Mesenchymal stem cell (in vitro differentiated cells and primary cell): Measurements from ENCODE around the gene ZSCAN16. TPM values are rescaled to one million over a fixed set of nuclear protein-coding genes. Genes with fewer than 3 reads are reported as not detected.
"Not testable (repeated sequence)": the region's sequence is repeated elsewhere in the genome, so short reads cannot be mapped to it uniquely, and the experiment has no call there.

Experiments
- DNase-seq: peaks from one replicate; pipeline ENCODE4 v3.0.0-alpha.2; 2013
- H2AFZ ChIP-seq: one replicate; pipeline ENCODE4 v1.6.1; 2013; ENCODE audit warnings: low read depth, mild to moderate bottlenecking, control low read depth, inconsistent platforms, low read length, moderate library complexity
- H2AK5ac ChIP-seq: 2 replicates; pipeline ENCODE4 v1.6.1; 2013; ENCODE audit warnings: low read length, moderate library complexity, mild to moderate bottlenecking, inconsistent platforms; ENCODE audit not compliant: severe bottlenecking
- H2BK120ac ChIP-seq: one replicate; pipeline ENCODE4 v1.6.1; 2013; ENCODE audit warnings: low read depth, mild to moderate bottlenecking, inconsistent platforms, low read length, moderate library complexity
- H2BK12ac ChIP-seq, 2 experiments: one replicate each; pipeline ENCODE4 v1.6.1; 2013; ENCODE audit warnings: inconsistent platforms in 2 of 2, low read length in 2 of 2, mild to moderate bottlenecking in 2 of 2, moderate library complexity in 2 of 2, control low read depth in 1 of 2
- H2BK15ac ChIP-seq: one replicate; pipeline ENCODE4 v1.6.1; 2013; ENCODE audit warnings: mild to moderate bottlenecking, low read depth, inconsistent platforms; ENCODE audit not compliant: poor library complexity, severe bottlenecking
- H2BK5ac ChIP-seq: 2 replicates; pipeline ENCODE4 v1.6.1; 2013; ENCODE audit warnings: low read depth, mild to moderate bottlenecking, low read length, control low read depth, inconsistent platforms; ENCODE audit not compliant: poor library complexity, severe bottlenecking
- H3K14ac ChIP-seq, 2 experiments: one replicate each; pipeline ENCODE4 v1.6.1; 2013; ENCODE audit warnings: inconsistent platforms in 2 of 2, low read length in 2 of 2, control low read depth in 1 of 2, mild to moderate bottlenecking in 1 of 2, moderate library complexity in 1 of 2
- H3K18ac ChIP-seq, 2 experiments: one replicate each; pipeline ENCODE4 v1.6.1; 2013; ENCODE audit warnings: inconsistent platforms in 2 of 2, low read length in 2 of 2, control low read depth in 1 of 2, low read depth in 1 of 2, mild to moderate bottlenecking in 1 of 2
- H3K23ac ChIP-seq, 2 experiments: one replicate each; pipeline ENCODE4 v1.6.1; 2013; ENCODE audit warnings: inconsistent platforms in 2 of 2, low read length in 2 of 2, mild to moderate bottlenecking in 2 of 2, moderate library complexity in 2 of 2, control low read depth in 1 of 2
- H3K27ac ChIP-seq: 2 replicates; pipeline ENCODE4 v1.5.1; 2013; ENCODE audit warnings: mild to moderate bottlenecking, moderate library complexity, low read length, control low read depth, inconsistent platforms; ENCODE audit not compliant: poor library complexity, severe bottlenecking
- H3K27me3 ChIP-seq, 2 experiments: 2 replicates each; pipeline versions ENCODE4 v1.6.1 to v1.7.0; 2013; ENCODE audit warnings: low read length in 2 of 2, mild to moderate bottlenecking in 2 of 2, moderate library complexity in 2 of 2, control low read depth in 1 of 2, inconsistent platforms in 1 of 2; ENCODE audit not compliant: control insufficient read depth in 1 of 2, insufficient read depth in 1 of 2
- H3K36me3 ChIP-seq, 2 experiments: 2 replicates each; pipeline versions ENCODE4 v1.6.1 to v1.7.0; 2013; ENCODE audit warnings: low read length in 2 of 2, control low read depth in 1 of 2, inconsistent platforms in 1 of 2, low read depth in 1 of 2, mild to moderate bottlenecking in 1 of 2; ENCODE audit not compliant: insufficient read depth in 2 of 2, control insufficient read depth in 1 of 2
- H3K4ac ChIP-seq, 2 experiments: one replicate each; pipeline ENCODE4 v1.6.1; 2013; ENCODE audit warnings: inconsistent platforms in 2 of 2, low read length in 2 of 2, mild to moderate bottlenecking in 2 of 2, moderate library complexity in 2 of 2, control low read depth in 1 of 2, low read depth in 1 of 2
- H3K4me1 ChIP-seq: 2 replicates; pipeline ENCODE4 v1.6.1; 2013; ENCODE audit warnings: low read depth, low read length, control low read depth; ENCODE audit not compliant: control insufficient read depth, insufficient read depth
- H3K4me2 ChIP-seq: 2 replicates; pipeline ENCODE4 v1.6.1; 2013; ENCODE audit warnings: low read length, mild to moderate bottlenecking, inconsistent platforms; ENCODE audit not compliant: poor library complexity, severe bottlenecking
- H3K4me3 ChIP-seq, 2 experiments: 2 replicates each; pipeline versions ENCODE4 v1.5.1 to v1.7.0; 2013; ENCODE audit warnings: low read length in 2 of 2, mild to moderate bottlenecking in 2 of 2, control low read depth in 1 of 2, low read depth in 1 of 2; ENCODE audit not compliant: insufficient read depth in 1 of 2
- H3K79me1 ChIP-seq: replicated peaks from 2 replicates; pipeline ENCODE4 v1.6.1; 2013; ENCODE audit warnings: mild to moderate bottlenecking, control low read depth, low read length, inconsistent platforms; ENCODE audit not compliant: poor library complexity, severe bottlenecking
- H3K9ac ChIP-seq: 2 replicates; pipeline ENCODE4 v1.7.0; 2013; ENCODE audit warnings: mild to moderate bottlenecking, low read length, moderate library complexity
- H3K9me3 ChIP-seq: 2 replicates; pipeline ENCODE4 v1.7.0; 2013; ENCODE audit warnings: mild to moderate bottlenecking, low read length; ENCODE audit not compliant: control insufficient read depth
- H4K8ac ChIP-seq: one replicate; pipeline ENCODE4 v1.6.1; 2013; ENCODE audit warnings: inconsistent platforms, mild to moderate bottlenecking, low read length, moderate library complexity
- H4K91ac ChIP-seq: one replicate; pipeline ENCODE4 v1.6.1; 2013; ENCODE audit warnings: mild to moderate bottlenecking, low read length, inconsistent platforms
- WGBS: methylation state at CpG from one replicate; pipeline ENCODE4 v1.1.7; 2013; ENCODE audit warnings: mixed read lengths; 5-methylcytosine and 5-hydroxymethylcytosine counted together
- polyA plus RNA-seq, 2 experiments: library from polyadenylated mRNA; stranded (reverse); fragments of 200-250 nt; gene quantifications; one replicate each; pipeline ENCODE4 v1.2.3, GENCODE V29; 2013

The ZSCAN16 gene
- polyA plus RNA-seq (2013, experiment 1 of 2) = 3.1 TPM
- 2.5 TPM for polyA plus RNA-seq (2013, experiment 2 of 2)

GRCh38 chr6:28124350-28124970 is at the start of gene ZSCAN16:
Gene ZSCAN16, plus strand, starts transcription at chr6:28124609. Its CDS starts 835 bp downstream, at chr6:28125444.
- no peak within 1 kb of the TSS for H2BK12ac ChIP-seq
- DNase-seq = peak; percentile 88
- peak within 1 kb of the TSS in 1 of 2 experiments; percentile 6 for H3K4ac ChIP-seq
- H3K4me3 ChIP-seq = peak within 1 kb of the TSS; percentile 87 to 93
- peak within 1 kb of the TSS; percentile 84 for H3K4me2 ChIP-seq
- no peak within 1 kb of the TSS for H2BK15ac ChIP-seq
- peaks cover 11 to 49% of the 10 kb centered on the region in 2 experiments for H3K36me3 ChIP-seq
- H3K4me1 ChIP-seq = peaks cover 4% of the 10 kb centered on the region
- H3K9ac ChIP-seq = peak within 1 kb of the TSS; percentile 87
- no peak within 1 kb of the TSS for H3K23ac ChIP-seq
- no peaks in the 10 kb centered on the region for H3K9me3 ChIP-seq
- no peak within 1 kb of the TSS for H2AK5ac ChIP-seq
- H3K79me1 ChIP-seq = peaks cover 27% of the 10 kb centered on the region
- no peaks in the 10 kb centered on the region for H3K27me3 ChIP-seq
- peak within 1 kb of the TSS in 1 of 2 experiments; percentile 13 for H3K14ac ChIP-seq
- WGBS = under 1% methylated on average over 23 of the region's 28 CpGs
- H3K27ac ChIP-seq = no peak within 1 kb of the TSS
- H2BK120ac ChIP-seq = no peak within 1 kb of the TSS
- H2AFZ ChIP-seq = peak within 1 kb of the TSS; percentile 97
- H3K18ac ChIP-seq = peak within 1 kb of the TSS in 1 of 2 experiments; percentile 75
- peak within 1 kb of the TSS; percentile 43 for H4K91ac ChIP-seq
- peak within 1 kb of the TSS; percentile 93 for H4K8ac ChIP-seq
- peak within 1 kb of the TSS; percentile 37 for H2BK5ac ChIP-seq

GRCh38 chr6:28078050-28078449 is 46.4 kb upstream of the ZSCAN16 start:
- no peaks in the 10 kb centered on the region for H3K9me3 ChIP-seq
- peaks cover 4% of the 10 kb centered on the region for H3K4me1 ChIP-seq
- no peak overlapping the region for H3K4ac ChIP-seq
- H3K23ac ChIP-seq = no peak overlapping the region
- H3K27ac ChIP-seq = no peak overlapping the region
- H2BK12ac ChIP-seq = no peak overlapping the region
- no peak overlapping the region for H2AK5ac ChIP-seq
- H4K91ac ChIP-seq = no peak overlapping the region
- H2BK15ac ChIP-seq = no peak overlapping the region
- no peak overlapping the region for H3K14ac ChIP-seq
- H2BK5ac ChIP-seq = no peak overlapping the region
- H2BK120ac ChIP-seq = no peak overlapping the region
- no peaks in the 10 kb centered on the region for H3K27me3 ChIP-seq
- H3K18ac ChIP-seq = no peak overlapping the region
- H3K4me2 ChIP-seq = no peak overlapping the region
- no peak overlapping the region for H3K4me3 ChIP-seq
- no peak overlapping the region for H4K8ac ChIP-seq
- no peak for DNase-seq
- H3K9ac ChIP-seq = no peak overlapping the region
- H2AFZ ChIP-seq = no peak overlapping the region
- peaks cover 7% of the 10 kb centered on the region for H3K79me1 ChIP-seq
- no peaks in the 10 kb centered on the region for H3K36me3 ChIP-seq

- Histone ChIP-seq H2AFZ (no peak overlapping the region), H2BK120ac (no peak overlapping the region), H3K27ac (no peak overlapping the region), H3K79me1 (peaks cover 7% of the 10 kb centered on the region), H2AK5ac (no peak overlapping the region), H4K91ac (no peak overlapping the region), H2BK12ac (no peak overlapping the region), H3K27me3 (no peaks in the 10 kb centered on the region), H3K36me3 (no peaks in the 10 kb centered on the region), H2BK15ac (no peak overlapping the region), H3K4me3 (no peak overlapping the region), H4K8ac (no peak overlapping the region), H3K4me1 (peaks cover 4% of the 10 kb centered on the region), H3K4me2 (no peak overlapping the region), H3K23ac (no peak overlapping the region), H3K14ac (no peak overlapping the region), H3K4ac (no peak overlapping the region), H3K9me3 (no peaks in the 10 kb centered on the region), H3K9ac (no peak overlapping the region), H3K18ac (no peak overlapping the region), H2BK5ac (no peak overlapping the region)
- DNase-seq = no peak
- WGBS = 83% methylated on average over 6 of the region's 6 CpGs
Measured at GRCh38 chr6:28078836-28079235, 45.6 kb upstream of the ZSCAN16 start.

- not testable (repeated sequence) for H3K79me1 ChIP-seq, DNase-seq, H3K4me1 ChIP-seq, H2BK120ac ChIP-seq, H2BK12ac ChIP-seq, H2BK5ac ChIP-seq, H3K27me3 ChIP-seq, H2AK5ac ChIP-seq, H3K23ac ChIP-seq, H3K36me3 ChIP-seq, H3K9me3 ChIP-seq
- Histone ChIP-seq H2BK15ac (peak within 1 kb of the TSS; percentile 97), H4K91ac (peak within 1 kb of the TSS; percentile 47), H3K4ac (peak within 1 kb of the TSS in 1 of 2 experiments; percentile 43), H2AFZ (peak within 1 kb of the TSS; percentile 88), H3K14ac (peak within 1 kb of the TSS in 1 of 2 experiments; percentile 32), H3K18ac (peak within 1 kb of the TSS; percentile 28 to 49), H3K27ac (peak within 1 kb of the TSS; percentile 55), H3K9ac (peak within 1 kb of the TSS; percentile 99), H3K4me3 (peak within 1 kb of the TSS; percentile 77 to 98), H4K8ac (peak within 1 kb of the TSS; percentile 96), H3K4me2 (peak within 1 kb of the TSS; percentile 92)
- under 1% methylated on average over 11 of the region's 15 CpGs for WGBS
Measured at GRCh38 chr6:28080381-28080630, 44.1 kb upstream of the ZSCAN16 start, which contains the start of gene ZNF165. Gene ZNF165, plus strand, starts transcription at chr6:28080568. Its CDS starts 4,913 bp downstream, at chr6:28085481.
